GM21390 (cell line): ENCODE data around the gene BAHD1.

Experiments
- ATAC-seq: cut with Tn5 transposase; IDR thresholded peaks from one replicate; pipeline ENCODE4 v1.9.1; 2021; ENCODE audit not compliant: unreplicated experiment

The BAHD1 gene

GRCh38 chr15:40464595-40465185 is 23.9 kb downstream of the BAHD1 start:
- no peak for ATAC-seq

GRCh38 chr15:40465939-40466338 is 25.2 kb downstream of the BAHD1 start:
- no peak for ATAC-seq

- ATAC-seq = no peak
Observed at GRCh38 chr15:40466426-40467260, 25.9 kb downstream of the BAHD1 start.

- no peak for ATAC-seq
Observed at GRCh38 chr15:40467261-40467615, 26.5 kb downstream of the BAHD1 start.

GRCh38 chr15:40468898-40469331 is 28.2 kb downstream of the BAHD1 start:
- no peak for ATAC-seq

GRCh38 chr15:40469776-40470390 is 29.1 kb downstream of the BAHD1 start:
- ATAC-seq = no peak

- ATAC-seq = peak; percentile 68
Observed at GRCh38 chr15:40470423-40471104, 29.8 kb downstream of the BAHD1 start, which contains the start of gene CHST14. TSS of gene CHST14 (plus strand) at chr15:40470984. CDS start at chr15:40471214, 230 bp downstream.

- peak; percentile 34 for ATAC-seq
Observed at GRCh38 chr15:40471105-40471807, 30.5 kb downstream of the BAHD1 start.

GRCh38 chr15:40471808-40472150 is 31.0 kb downstream of the BAHD1 start:
- peak; percentile 7 for ATAC-seq

GRCh38 chr15:40472171-40472727 is 31.5 kb downstream of the BAHD1 start:
- ATAC-seq = no peak

- no peak for ATAC-seq
Observed at GRCh38 chr15:40474581-40474980, 33.8 kb downstream of the BAHD1 start.

- ATAC-seq = no peak
Observed at GRCh38 chr15:40477642-40478327, 37.0 kb downstream of the BAHD1 start.

GRCh38 chr15:40479024-40479423 is 38.3 kb downstream of the BAHD1 start:
- ATAC-seq = no peak

- ATAC-seq = no peak
Observed at GRCh38 chr15:40481341-40482074, 40.8 kb downstream of the BAHD1 start.

GRCh38 chr15:40483919-40484318 is 43.2 kb downstream of the BAHD1 start:
- ATAC-seq = no peak

GRCh38 chr15:40486066-40486770 is 45.5 kb downstream of the BAHD1 start:
- no peak for ATAC-seq

GRCh38 chr15:40487816-40488682 is 47.3 kb downstream of the BAHD1 start:
- no peak for ATAC-seq
